GM12891 (cell line): ENCODE data around the gene HAP1.
A peak's percentile ranks its signal among the peaks of the same experiment; 100 is the strongest.
"Not testable (repeated sequence)": the region's sequence is repeated elsewhere in the genome, so short reads cannot be mapped to it uniquely, and the experiment has no call there.

Experiments used
- DNase-seq: peaks from one replicate; pipeline ENCODE4 v3.0.0; 2011; ENCODE audit warnings: low spot score; ENCODE audit not compliant: insufficient read length
- FAIRE-seq: peaks from 2 replicates; lab custom pipeline; 2011; peaks lifted over from hg19 to GRCh38; lab: Jason Lieb, UNC
- PAX5 ChIP-seq: IDR thresholded peaks from 2 replicates; pipeline ENCODE4 v1.6.1; 2011; ENCODE audit warnings: low read length, moderate library complexity, mild to moderate bottlenecking; ENCODE audit not compliant: insufficient read depth, severe bottlenecking
- POLR2A ChIP-seq: IDR thresholded peaks from 2 replicates; pipeline ENCODE4 v1.6.1; 2011; ENCODE audit warnings: low read depth, low read length, control low read depth
- POLR2AphosphoS5 ChIP-seq: IDR thresholded peaks from 2 replicates; pipeline ENCODE4 v1.6.1; 2011; ENCODE audit warnings: low read depth, low read length, control low read depth
- POU2F2 ChIP-seq: IDR thresholded peaks from 2 replicates; pipeline ENCODE4 v1.6.1; 2011; ENCODE audit warnings: low read depth, mild to moderate bottlenecking, control low read depth, low read length, moderate library complexity
- SPI1 ChIP-seq: IDR thresholded peaks from 2 replicates; pipeline ENCODE4 v1.6.1; 2011; ENCODE audit warnings: low read depth, low read length, control low read depth
- TAF1 ChIP-seq: IDR thresholded peaks from 2 replicates; pipeline ENCODE4 v1.6.1; 2011; ENCODE audit warnings: low read depth, low read length, control low read depth

The HAP1 gene

GRCh38 chr17:41682631-41683030 lies 51.8 kb downstream of the HAP1 start:
- DNase-seq = no peak
- no peak for FAIRE-seq
- no peak for TF ChIP-seq POLR2AphosphoS5
- 0 out of 2 replicates have a peak, but pooled peaks have one; percentile 8 for TF ChIP-seq SPI1

- FAIRE-seq (no peak), DNase-seq (no peak)
- TF ChIP-seq SPI1 = no peak
- no peak for TF ChIP-seq TAF1
- no peak for TF ChIP-seq POU2F2
- no peak for TF ChIP-seq POLR2A
These were observed 52.7 kb downstream of the HAP1 start for GRCh38 chr17:41681776-41682175.

GRCh38 chr17:41680426-41681040 lies 53.9 kb downstream of the HAP1 start:
- FAIRE-seq (no peak), DNase-seq (no peak)
- TF ChIP-seq POU2F2 (no peak), PAX5 (no peak), POLR2A (no peak), TAF1 (no peak), POLR2AphosphoS5 (no peak), SPI1 (no peak)

- no peak for FAIRE-seq
- DNase-seq = no peak
- TF ChIP-seq POU2F2 (no peak), TAF1 (no peak), PAX5 (no peak), POLR2AphosphoS5 (no peak), SPI1 (no peak), POLR2A (no peak)
These were observed 54.6 kb downstream of the HAP1 start for GRCh38 chr17:41679740-41680425.

GRCh38 chr17:41678907-41679739 lies 55.3 kb downstream of the HAP1 start:
- 0 out of 2 replicates have a peak, but pooled peaks have one; percentile 15 for TF ChIP-seq SPI1
- TF ChIP-seq TAF1 = 0 out of 2 replicates have a peak, but pooled peaks have one; percentile 34
- TF ChIP-seq POU2F2 = peak; percentile 93
- TF ChIP-seq PAX5 = no peak
- DNase-seq (no peak), FAIRE-seq (peak; percentile 54)

- DNase-seq (no peak), FAIRE-seq (peak; percentile 28)
- TF ChIP-seq TAF1 (0 out of 2 replicates have a peak, but pooled peaks have one; percentile 7), POLR2AphosphoS5 (peak; percentile 99), PAX5 (no peak), POLR2A (peak; percentile 99), POU2F2 (no peak; the same call in 1 of the 2 replicates), SPI1 (no peak)
These were observed 56.0 kb downstream of the HAP1 start for GRCh38 chr17:41678411-41678906.

- DNase-seq = no peak
- FAIRE-seq = no peak
- TF ChIP-seq POLR2A = no peak
- no peak for TF ChIP-seq POLR2AphosphoS5
- no peak for TF ChIP-seq SPI1
- no peak for TF ChIP-seq PAX5
- no peak for TF ChIP-seq POU2F2
These were observed 58.4 kb downstream of the HAP1 start for GRCh38 chr17:41676058-41676419.

- FAIRE-seq, DNase-seq: not testable (repeated sequence)
These were observed 59.0 kb downstream of the HAP1 start for GRCh38 chr17:41675157-41676057.
